Parathyroid adenoma (tissue), 2 donors: ENCODE data around the gene CDR2.

Experiments used
- H2AFZ ChIP-seq: fragments of 300-600 bp; sonication (generic); one replicate; pipeline ENCODE4 v1.7.0; 2017; ENCODE audit warnings: antibody characterized with exemption, mild to moderate bottlenecking
- H3K27ac ChIP-seq: fragments of 300-600 bp; sonication (generic); one replicate; pipeline ENCODE4 v1.7.0; 2017
- H3K27me3 ChIP-seq: fragments of 300-600 bp; sonication (generic); one replicate; pipeline ENCODE4 v1.7.0; 2017; ENCODE audit warnings: low read length; ENCODE audit not compliant: control insufficient read depth, insufficient read depth
- H3K36me3 ChIP-seq: fragments of 300-600 bp; sonication (generic); one replicate; pipeline ENCODE4 v1.7.0; 2017; ENCODE audit warnings: low read length; ENCODE audit not compliant: control insufficient read depth, insufficient read depth
- H3K4me1 ChIP-seq: fragments of 300-600 bp; sonication (generic); one replicate; pipeline ENCODE4 v1.7.0; 2017; ENCODE audit warnings: control low read depth
- H3K4me2 ChIP-seq: fragments of 300-600 bp; sonication (generic); one replicate; pipeline ENCODE4 v1.7.0; 2017; ENCODE audit warnings: low read length
- H3K4me3 ChIP-seq: fragments of 300-600 bp; sonication (generic); one replicate; pipeline ENCODE4 v1.7.0; 2017; ENCODE audit warnings: low read depth, low read length
- H3K79me2 ChIP-seq: fragments of 300-600 bp; sonication (generic); one replicate; pipeline ENCODE4 v1.7.0; 2017; ENCODE audit warnings: control low read depth
- H3K9ac ChIP-seq: fragments of 300-600 bp; sonication (generic); one replicate; pipeline ENCODE4 v1.7.0; 2017; ENCODE audit warnings: mild to moderate bottlenecking
- H3K9me3 ChIP-seq: fragments of 300-600 bp; sonication (generic); one replicate; pipeline ENCODE4 v1.7.0; 2017; ENCODE audit warnings: low read length; ENCODE audit not compliant: control insufficient read depth
- TF ChIP-seq, protein P1 (sequence below): fragments of 300-600 bp; sonication (generic); IDR thresholded peaks from one replicate; pipeline ENCODE4 v1.7.0; 2017; ENCODE audit warnings: antibody characterized with exemption, mild to moderate bottlenecking
- donor health status: primary hyperparathyroidism.

Gene CDR2

GRCh38 chr16:22325598-22326368 is 48.6 kb downstream of the CDR2 start:
- Histone ChIP-seq H2AFZ (no peak overlapping the region), H3K9me3 (no peaks in the 10 kb centered on the region), H3K27ac (no peak overlapping the region), H3K27me3 (no peaks in the 10 kb centered on the region), H3K79me2 (peaks cover 35% of the 10 kb centered on the region), H3K4me2 (no peak overlapping the region), H3K4me1 (no peaks in the 10 kb centered on the region), H3K36me3 (no peaks in the 10 kb centered on the region), H3K9ac (no peak overlapping the region), H3K4me3 (no peak overlapping the region)
- TF ChIP-seq, protein P1, sequence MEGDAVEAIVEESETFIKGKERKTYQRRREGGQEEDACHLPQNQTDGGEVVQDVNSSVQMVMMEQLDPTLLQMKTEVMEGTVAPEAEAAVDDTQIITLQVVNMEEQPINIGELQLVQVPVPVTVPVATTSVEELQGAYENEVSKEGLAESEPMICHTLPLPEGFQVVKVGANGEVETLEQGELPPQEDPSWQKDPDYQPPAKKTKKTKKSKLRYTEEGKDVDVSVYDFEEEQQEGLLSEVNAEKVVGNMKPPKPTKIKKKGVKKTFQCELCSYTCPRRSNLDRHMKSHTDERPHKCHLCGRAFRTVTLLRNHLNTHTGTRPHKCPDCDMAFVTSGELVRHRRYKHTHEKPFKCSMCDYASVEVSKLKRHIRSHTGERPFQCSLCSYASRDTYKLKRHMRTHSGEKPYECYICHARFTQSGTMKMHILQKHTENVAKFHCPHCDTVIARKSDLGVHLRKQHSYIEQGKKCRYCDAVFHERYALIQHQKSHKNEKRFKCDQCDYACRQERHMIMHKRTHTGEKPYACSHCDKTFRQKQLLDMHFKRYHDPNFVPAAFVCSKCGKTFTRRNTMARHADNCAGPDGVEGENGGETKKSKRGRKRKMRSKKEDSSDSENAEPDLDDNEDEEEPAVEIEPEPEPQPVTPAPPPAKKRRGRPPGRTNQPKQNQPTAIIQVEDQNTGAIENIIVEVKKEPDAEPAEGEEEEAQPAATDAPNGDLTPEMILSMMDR = no peak

- TF ChIP-seq, protein P1 = no peak
- Histone ChIP-seq H3K4me3 (no peak overlapping the region), H2AFZ (no peak overlapping the region), H3K27me3 (no peaks in the 10 kb centered on the region), H3K27ac (no peak overlapping the region), H3K9me3 (no peaks in the 10 kb centered on the region), H3K79me2 (peaks cover 35% of the 10 kb centered on the region), H3K4me1 (no peaks in the 10 kb centered on the region), H3K4me2 (no peak overlapping the region), H3K9ac (no peak overlapping the region), H3K36me3 (no peaks in the 10 kb centered on the region)
These were observed 49.4 kb downstream of the CDR2 start for GRCh38 chr16:22324787-22325597.

DNA sequence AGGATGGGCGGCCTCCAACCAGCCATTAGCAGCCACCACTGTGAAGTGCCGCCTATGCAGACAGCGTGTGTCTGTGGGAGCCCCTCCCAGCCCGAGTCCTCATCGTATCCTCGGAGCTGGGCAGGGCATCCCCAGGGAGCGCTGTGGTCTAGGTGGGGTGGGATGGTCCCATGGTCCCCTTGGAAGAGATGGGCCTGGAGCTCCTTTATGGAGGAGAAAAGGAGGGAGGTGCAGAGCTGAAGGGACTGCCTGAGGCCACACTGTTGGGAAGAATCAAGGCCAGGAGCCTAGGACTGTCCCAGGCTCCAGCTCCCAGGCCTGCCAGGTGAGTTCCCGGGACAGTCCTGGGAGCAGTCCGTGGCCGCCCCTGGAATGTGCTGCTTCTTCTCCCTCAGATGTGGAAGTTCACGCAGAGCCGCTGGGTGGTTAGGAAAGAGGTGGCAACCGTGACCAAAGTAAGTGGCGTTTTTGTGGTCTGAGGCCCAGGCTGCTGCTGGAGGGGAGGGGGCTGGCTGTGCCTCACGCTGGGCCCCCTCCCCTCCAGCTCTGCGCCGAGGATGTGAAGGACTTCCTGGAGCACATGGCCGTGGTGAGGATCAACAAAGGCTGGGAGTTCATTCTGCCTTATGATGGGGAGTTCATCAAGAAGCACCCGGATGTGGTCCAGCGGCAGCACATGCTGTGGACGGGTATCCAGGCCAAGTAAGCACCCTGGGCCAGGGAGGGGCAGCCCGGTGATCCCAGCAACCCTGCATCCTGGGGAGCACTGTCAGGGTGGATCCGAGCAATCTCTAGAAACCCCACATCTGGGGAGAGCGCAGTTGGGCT is 50.2 kb downstream of the CDR2 start:
- H3K27me3 ChIP-seq = no peaks in the 10 kb centered on the region
- H3K4me3 ChIP-seq = no peak overlapping the region
- H3K4me2 ChIP-seq = no peak overlapping the region
- TF ChIP-seq, protein P1 = no peak
- no peaks in the 10 kb centered on the region for H3K36me3 ChIP-seq
- no peaks in the 10 kb centered on the region for H3K4me1 ChIP-seq
- H3K9me3 ChIP-seq = no peaks in the 10 kb centered on the region
- H2AFZ ChIP-seq = no peak overlapping the region
- H3K79me2 ChIP-seq = peaks cover 35% of the 10 kb centered on the region
- no peak overlapping the region for H3K9ac ChIP-seq
- no peak overlapping the region for H3K27ac ChIP-seq

DNA sequence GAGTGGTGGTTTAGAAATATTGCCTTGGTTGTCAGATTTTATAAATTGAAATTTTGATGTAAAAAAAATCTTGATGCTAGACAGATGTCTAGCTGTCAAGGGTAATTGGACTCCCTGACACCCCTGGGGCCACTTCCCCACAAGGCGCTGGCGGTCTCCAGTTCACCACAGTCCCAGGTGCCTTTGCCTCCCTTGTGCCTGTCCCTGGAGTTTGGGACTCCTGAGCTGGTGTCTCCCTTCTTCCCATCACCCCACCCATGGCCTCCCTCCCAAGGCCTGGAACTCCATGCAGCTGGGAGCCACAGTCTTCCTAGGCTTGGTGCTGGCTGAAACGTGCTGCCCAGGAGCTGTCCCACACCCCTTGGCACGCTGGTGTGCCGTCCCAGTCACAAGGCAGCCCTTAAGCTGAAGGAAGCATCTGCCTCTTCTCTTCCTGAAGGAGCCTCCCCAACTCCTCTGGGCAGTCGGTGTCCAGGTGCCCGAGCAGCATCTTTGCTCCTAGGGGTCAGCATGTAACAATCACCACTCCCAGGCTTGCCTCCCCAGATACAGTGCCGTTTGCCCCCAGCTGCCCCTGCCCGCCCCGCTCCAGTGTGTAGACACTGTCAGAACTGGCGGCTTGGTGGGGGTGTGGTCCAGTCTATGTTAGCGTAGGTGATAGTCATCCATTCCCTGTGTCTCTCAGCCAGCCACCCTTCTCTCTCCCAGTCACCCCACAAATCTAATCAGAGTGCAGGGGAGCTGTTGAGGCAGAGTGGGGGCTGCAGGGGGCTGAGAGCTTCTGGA is 51.1 kb downstream of the CDR2 start:
- H3K4me3 ChIP-seq = no peak overlapping the region
- no peak overlapping the region for H3K4me2 ChIP-seq
- no peaks in the 10 kb centered on the region for H3K27me3 ChIP-seq
- no peaks in the 10 kb centered on the region for H3K4me1 ChIP-seq
- no peak overlapping the region for H3K27ac ChIP-seq
- H3K9me3 ChIP-seq = no peaks in the 10 kb centered on the region
- peaks cover 35% of the 10 kb centered on the region for H3K79me2 ChIP-seq
- H3K9ac ChIP-seq = no peak overlapping the region
- H3K36me3 ChIP-seq = no peaks in the 10 kb centered on the region
- TF ChIP-seq, protein P1 = no peak
- no peak overlapping the region for H2AFZ ChIP-seq
